HUES64 (cell line): Measurements from ENCODE around the gene UNC79.

Experiments
- H3K27ac ChIP-seq: 2 replicates; pipeline ENCODE4 v1.7.0; 2013; ENCODE audit warnings: low read depth, low read length, inconsistent platforms
- H3K27me3 ChIP-seq: 2 replicates; pipeline ENCODE4 v1.6.1; 2013; ENCODE audit warnings: mild to moderate bottlenecking, low read length; ENCODE audit not compliant: insufficient read depth
- H3K36me3 ChIP-seq: 2 replicates; pipeline ENCODE4 v1.6.1; 2013; ENCODE audit warnings: mild to moderate bottlenecking, low read length; ENCODE audit not compliant: insufficient read depth
- H3K4me1 ChIP-seq: 2 replicates; pipeline ENCODE4 v1.6.1; 2013; ENCODE audit warnings: mild to moderate bottlenecking, low read length, moderate library complexity; ENCODE audit not compliant: insufficient read depth
- H3K4me3 ChIP-seq: 2 replicates; pipeline ENCODE4 v1.5.1; 2013; ENCODE audit warnings: mild to moderate bottlenecking, low read length, moderate library complexity
- H3K9ac ChIP-seq: 2 replicates; pipeline ENCODE4 v1.6.1; 2013; ENCODE audit warnings: mild to moderate bottlenecking, low read depth, low read length
- H3K9me3 ChIP-seq: 2 replicates; pipeline ENCODE4 v1.6.1; 2013; ENCODE audit warnings: low read depth, low read length; ENCODE audit not compliant: insufficient read depth
- WGBS: fragments of 150-250, 120-280 bp; methylation state at CpG from one replicate; pipeline ENCODE4 v1.1.7; 2013; ENCODE audit warnings: missing lambda C conversion rate; 5-methylcytosine and 5-hydroxymethylcytosine counted together

UNC79 gene

GRCh38 chr14:93716746-93717667, 286.3 kb downstream of the UNC79 start:
- no peaks in the 10 kb centered on the region for H3K9me3 ChIP-seq
- 95% methylated on average over 14 of the region's 14 CpGs for WGBS
- H3K4me3 ChIP-seq = no peak overlapping the region
- no peaks in the 10 kb centered on the region for H3K27me3 ChIP-seq
- peaks cover 14% of the 10 kb centered on the region for H3K4me1 ChIP-seq
- H3K9ac ChIP-seq = no peak overlapping the region
- no peaks in the 10 kb centered on the region for H3K36me3 ChIP-seq
- no peak overlapping the region for H3K27ac ChIP-seq

- H3K4me3 ChIP-seq = no peak overlapping the region
- no peaks in the 10 kb centered on the region for H3K27me3 ChIP-seq
- H3K4me1 ChIP-seq = peaks cover 6% of the 10 kb centered on the region
- no peak overlapping the region for H3K27ac ChIP-seq
- WGBS = 95% methylated on average over 13 of the region's 13 CpGs
- H3K36me3 ChIP-seq = no peaks in the 10 kb centered on the region
- H3K9ac ChIP-seq = no peak overlapping the region
- H3K9me3 ChIP-seq = no peaks in the 10 kb centered on the region
Observed at GRCh38 chr14:93717668-93718320, 287.1 kb downstream of the UNC79 start.

DNA sequence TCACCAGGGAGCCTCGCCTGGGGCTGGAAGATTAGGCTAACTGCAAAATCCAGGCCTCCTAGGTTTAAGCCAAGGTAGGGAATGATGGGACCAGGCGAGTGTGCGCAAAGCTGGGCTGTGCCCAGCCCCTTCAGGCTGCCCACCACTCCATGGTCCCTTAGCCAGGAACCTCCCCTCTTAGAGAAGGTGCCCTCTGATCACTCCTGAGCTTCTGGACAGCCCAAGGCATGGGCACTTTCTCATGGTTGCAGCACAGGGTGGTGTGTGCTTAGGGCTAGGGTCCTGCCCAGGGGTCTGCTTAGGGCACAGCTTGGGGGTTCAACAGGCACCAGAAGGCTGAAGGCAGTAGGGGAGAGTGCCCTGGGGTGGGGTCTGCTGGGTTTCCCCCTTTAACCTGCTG, 288.5 kb downstream of the UNC79 start:
- Histone ChIP-seq H3K9ac (no peak overlapping the region), H3K4me3 (no peak overlapping the region), H3K36me3 (no peaks in the 10 kb centered on the region), H3K27me3 (no peaks in the 10 kb centered on the region), H3K4me1 (no peaks in the 10 kb centered on the region), H3K27ac (no peak overlapping the region), H3K9me3 (no peaks in the 10 kb centered on the region)
- WGBS = 90% methylated on average over 3 of the region's 3 CpGs

GRCh38 chr14:93720076-93720815, 289.5 kb downstream of the UNC79 start:
- Histone ChIP-seq H3K4me1 (no peaks in the 10 kb centered on the region), H3K9ac (no peak overlapping the region), H3K27me3 (no peaks in the 10 kb centered on the region), H3K4me3 (no peak overlapping the region), H3K36me3 (no peaks in the 10 kb centered on the region), H3K9me3 (no peaks in the 10 kb centered on the region), H3K27ac (no peak overlapping the region)
- WGBS = 95% methylated on average over 12 of the region's 12 CpGs

DNA sequence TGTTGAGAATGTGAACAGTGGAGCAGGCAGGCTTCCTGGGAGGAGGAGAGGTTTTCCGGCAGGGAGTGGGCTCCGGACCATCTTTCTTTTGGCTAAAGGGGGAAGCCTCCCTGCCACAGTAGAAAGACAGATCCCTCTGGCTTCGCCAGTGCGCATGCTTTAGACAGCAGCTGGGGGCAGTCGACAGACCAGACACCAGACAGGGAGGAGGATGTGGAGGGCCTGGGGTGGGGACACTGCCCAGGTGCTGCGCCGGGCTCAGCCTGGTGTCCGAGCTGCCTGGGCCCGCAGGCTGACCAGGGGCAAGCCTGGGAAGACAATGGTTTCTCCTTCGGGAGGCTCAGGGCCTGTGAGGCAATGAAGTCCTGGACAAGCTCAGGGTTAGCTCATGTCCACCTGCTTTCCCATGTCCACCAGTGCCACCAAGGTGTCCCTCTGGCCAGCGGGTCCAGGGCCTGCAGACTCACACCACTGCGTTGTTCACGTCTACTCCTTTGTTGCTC, 290.3 kb downstream of the UNC79 start:
- Histone ChIP-seq H3K27ac (no peak overlapping the region), H3K27me3 (no peaks in the 10 kb centered on the region), H3K9ac (no peak overlapping the region), H3K36me3 (no peaks in the 10 kb centered on the region), H3K9me3 (no peaks in the 10 kb centered on the region), H3K4me3 (no peak overlapping the region), H3K4me1 (no peaks in the 10 kb centered on the region)
- WGBS = 94% methylated on average over 13 of the region's 13 CpGs

DNA sequence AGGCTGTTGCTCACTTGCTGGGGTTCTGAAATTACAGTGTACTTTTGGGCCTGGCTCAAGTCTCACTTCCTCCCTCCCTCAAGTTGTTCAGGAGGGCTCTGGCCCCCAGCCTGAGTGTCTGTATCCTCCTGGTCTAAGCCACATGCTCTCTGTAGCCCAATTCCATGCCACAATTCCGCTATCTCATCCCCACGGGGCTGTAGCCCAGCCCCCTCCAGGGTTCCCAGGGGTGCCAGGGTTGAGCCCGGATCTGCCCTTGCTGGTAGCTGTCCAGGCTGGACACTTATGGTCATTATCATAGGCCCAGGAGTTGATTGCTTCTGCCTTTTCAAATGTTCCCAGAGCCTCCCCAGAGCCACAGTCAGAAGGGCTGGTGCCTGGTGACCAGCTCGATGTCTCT, 292.3 kb downstream of the UNC79 start:
- Histone ChIP-seq H3K4me1 (no peaks in the 10 kb centered on the region), H3K27ac (no peak overlapping the region), H3K4me3 (no peak overlapping the region), H3K9me3 (no peaks in the 10 kb centered on the region), H3K9ac (no peak overlapping the region), H3K36me3 (no peaks in the 10 kb centered on the region), H3K27me3 (no peaks in the 10 kb centered on the region)
- WGBS = 91% methylated on average over 4 of the region's 4 CpGs

DNA sequence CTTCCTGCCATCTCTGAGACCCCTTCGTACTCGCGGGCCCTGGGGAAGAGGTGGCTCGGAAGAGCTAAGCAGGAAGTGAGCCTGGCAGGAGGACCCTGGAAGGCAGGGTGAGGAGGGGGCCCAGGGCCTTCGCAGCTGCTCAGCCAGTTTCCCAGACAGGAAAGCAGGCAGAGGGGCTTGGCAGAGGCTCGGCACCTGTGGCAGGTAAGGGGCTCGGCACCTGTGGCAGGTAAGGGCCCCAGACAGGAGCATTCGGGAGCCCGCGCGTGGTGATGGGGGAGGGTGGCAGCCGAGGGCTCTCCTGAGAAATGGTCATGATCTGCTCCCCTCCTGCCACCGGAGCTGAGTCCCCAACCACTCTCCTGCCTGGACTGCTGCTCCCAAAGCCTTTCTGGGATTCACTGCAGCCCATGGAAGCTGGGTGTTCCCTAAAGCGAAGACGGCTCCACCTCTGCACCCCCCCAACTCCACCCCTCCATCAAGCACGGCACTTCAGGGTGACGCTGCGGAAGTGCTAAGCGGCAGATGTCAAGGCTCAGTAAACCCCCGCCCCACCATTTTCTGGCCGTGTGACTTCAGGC, 294.4 kb downstream of the UNC79 start:
- no peaks in the 10 kb centered on the region for H3K4me1 ChIP-seq
- no peaks in the 10 kb centered on the region for H3K9me3 ChIP-seq
- no peak overlapping the region for H3K4me3 ChIP-seq
- no peak overlapping the region for H3K27ac ChIP-seq
- H3K9ac ChIP-seq = no peak overlapping the region
- no peaks in the 10 kb centered on the region for H3K27me3 ChIP-seq
- 90% methylated on average over 21 of the region's 21 CpGs for WGBS
- H3K36me3 ChIP-seq = no peaks in the 10 kb centered on the region

DNA sequence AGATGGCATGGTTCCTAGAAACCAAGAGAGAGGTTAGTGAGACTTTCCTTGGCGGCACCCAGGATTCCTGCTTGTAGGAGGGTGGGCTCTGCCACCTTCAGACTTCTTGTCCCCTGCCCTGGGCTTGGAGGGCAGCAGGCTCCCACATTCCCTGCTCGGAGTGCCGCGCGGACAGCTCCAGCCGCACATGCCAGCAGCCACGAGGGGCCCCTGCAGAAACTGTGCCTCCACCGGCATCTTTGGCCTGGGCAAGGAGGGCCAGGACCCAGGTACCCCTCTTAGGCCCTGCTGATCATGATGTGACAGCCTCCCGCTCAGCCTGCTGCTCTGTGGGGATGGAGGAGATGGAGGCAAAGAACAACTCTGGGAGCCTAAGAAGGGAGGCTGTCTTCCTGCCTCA, 295.3 kb downstream of the UNC79 start:
- H3K9me3 ChIP-seq = no peaks in the 10 kb centered on the region
- no peak overlapping the region for H3K9ac ChIP-seq
- H3K4me1 ChIP-seq = no peaks in the 10 kb centered on the region
- WGBS = 89% methylated on average over 9 of the region's 9 CpGs
- H3K27ac ChIP-seq = no peak overlapping the region
- no peaks in the 10 kb centered on the region for H3K36me3 ChIP-seq
- H3K27me3 ChIP-seq = no peaks in the 10 kb centered on the region
- H3K4me3 ChIP-seq = no peak overlapping the region

DNA sequence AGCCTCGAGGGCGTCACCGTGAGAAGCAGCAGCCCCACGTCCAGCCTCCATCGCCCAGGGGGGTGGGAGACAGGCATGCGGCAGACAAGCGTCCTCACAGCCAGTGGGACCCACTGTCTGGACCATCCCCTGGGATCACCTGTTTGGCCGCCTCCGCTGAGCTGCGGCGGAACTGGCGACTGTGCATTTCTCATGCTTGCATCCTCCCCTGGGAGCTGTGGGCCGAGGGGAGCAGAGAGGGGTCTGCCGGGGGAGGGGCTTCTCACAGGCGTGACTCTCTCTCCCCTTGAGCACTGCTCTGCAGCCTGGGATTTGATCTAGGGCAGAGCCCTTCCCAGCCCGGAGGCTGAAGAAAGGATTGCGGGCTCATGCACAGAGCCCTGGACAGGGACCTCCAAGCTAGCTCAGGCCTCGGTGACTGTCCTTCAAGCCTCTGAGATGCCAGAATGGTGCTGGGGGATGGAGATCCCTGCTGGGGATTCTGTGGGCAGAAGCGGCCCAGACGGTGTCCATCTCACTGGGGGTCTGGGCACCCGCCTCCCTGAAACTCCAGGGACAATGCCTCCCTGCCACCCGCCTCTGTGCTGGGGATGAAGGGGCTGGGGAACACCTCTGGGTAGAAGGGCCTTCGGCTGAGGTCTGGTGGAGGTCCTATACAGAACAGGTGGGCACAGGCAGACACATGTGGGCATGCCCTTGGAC, 296.5 kb downstream of the UNC79 start:
- no peak overlapping the region for H3K27ac ChIP-seq
- 91% methylated on average over 22 of the region's 23 CpGs for WGBS
- H3K4me1 ChIP-seq = no peaks in the 10 kb centered on the region
- H3K27me3 ChIP-seq = no peaks in the 10 kb centered on the region
- no peaks in the 10 kb centered on the region for H3K36me3 ChIP-seq
- H3K9me3 ChIP-seq = no peaks in the 10 kb centered on the region
- H3K4me3 ChIP-seq = no peak overlapping the region
- no peak overlapping the region for H3K9ac ChIP-seq

DNA sequence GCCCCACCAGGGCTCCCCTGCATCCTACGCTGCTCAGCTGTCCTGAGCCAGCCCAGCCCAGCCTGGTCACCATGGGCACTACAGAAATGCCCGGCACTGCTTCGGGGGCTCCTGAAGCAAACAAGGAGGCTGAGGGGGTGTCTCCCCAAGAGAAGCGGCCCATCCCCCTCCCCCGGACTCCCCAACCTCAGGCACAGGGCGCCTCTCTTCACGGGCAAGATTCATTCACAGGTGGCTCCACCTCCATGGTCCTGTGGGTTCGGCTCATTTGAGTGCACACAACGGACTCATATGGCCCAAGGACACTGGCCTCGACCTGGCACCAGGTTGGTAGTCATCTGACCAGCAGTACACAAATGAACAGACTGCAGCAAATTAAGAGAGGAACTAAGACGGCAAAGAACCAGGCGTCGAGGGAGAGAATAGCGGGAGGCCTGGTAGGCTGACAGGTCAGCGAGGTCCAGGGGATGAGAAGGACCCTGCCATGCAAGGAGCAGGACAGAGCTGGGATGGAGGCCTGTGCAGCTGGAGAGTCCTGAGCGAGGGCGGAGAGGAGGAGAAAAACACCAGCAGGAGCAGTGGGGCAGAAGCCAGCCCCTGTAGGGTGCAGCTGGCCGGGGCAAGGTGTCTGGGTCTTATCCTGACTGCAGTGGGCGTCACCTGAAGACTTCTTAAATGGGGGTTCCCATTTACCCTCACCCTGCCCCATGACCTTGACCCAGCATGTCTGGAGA, 297.3 kb downstream of the UNC79 start:
- Histone ChIP-seq H3K9ac (no peak overlapping the region), H3K4me3 (no peak overlapping the region), H3K27ac (no peak overlapping the region), H3K27me3 (no peaks in the 10 kb centered on the region), H3K4me1 (no peaks in the 10 kb centered on the region), H3K36me3 (no peaks in the 10 kb centered on the region), H3K9me3 (no peaks in the 10 kb centered on the region)
- 95% methylated on average over 19 of the region's 19 CpGs for WGBS
